ENCODE results near the gene BUD23. TPM values are rescaled to one million over a fixed set of nuclear protein-coding genes. Genes with fewer than 3 reads are reported as not detected.

BUD23 gene
- total RNA-seq, 2 experiments from 2014 or later, result 58.7 to 64.1 TPM

DNA sequence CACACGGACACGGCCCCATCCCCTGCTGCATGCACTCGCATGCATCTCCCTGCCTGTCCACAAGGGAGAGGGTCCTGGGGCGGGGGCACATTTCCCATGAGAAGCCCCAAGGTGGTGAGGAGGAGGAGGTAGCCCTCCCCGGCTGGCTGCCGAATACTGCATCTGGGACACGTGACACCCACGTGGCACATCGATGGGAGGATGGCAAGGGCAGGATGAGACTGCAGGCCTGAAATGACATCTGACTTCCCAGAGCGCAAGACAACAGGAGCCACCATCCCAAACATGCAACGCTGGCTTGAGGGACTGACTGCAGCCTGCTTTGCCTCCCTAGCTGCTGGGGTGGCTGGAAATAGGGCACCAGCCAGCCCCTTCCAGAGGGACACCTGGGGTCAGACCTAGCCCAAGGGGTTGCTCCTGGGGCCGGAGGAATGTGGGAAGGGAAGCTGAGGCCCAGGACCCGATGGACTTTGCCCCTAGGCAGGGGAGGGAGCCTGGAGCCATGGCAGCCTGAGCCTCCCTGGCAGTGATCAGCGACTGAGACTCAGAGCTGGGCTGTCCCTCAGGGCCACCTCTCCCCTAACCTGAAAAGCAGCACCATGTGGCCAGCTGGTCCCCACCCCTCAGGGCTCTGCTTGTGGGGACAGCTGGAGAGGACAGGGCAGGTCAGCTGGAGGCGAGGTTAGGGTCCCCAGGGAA is 16.1 kb downstream of the BUD23 start:
- DNase-seq (no peak), ATAC-seq (ENCODE audit: low read depth) (no peak)
- Mint-ChIP-seq H3K4me1 (peaks cover 3% of the 10 kb centered on the region), H3K36me3 (peaks cover 15% of the 10 kb centered on the region), H3K4me3 (no peak overlapping the region), H3K9me3 (no peaks in the 10 kb centered on the region), H3K27me3 (no peaks in the 10 kb centered on the region), H3K27ac (no peak overlapping the region)
- POLR2A ChIA-PET, result no interaction called here

DNA sequence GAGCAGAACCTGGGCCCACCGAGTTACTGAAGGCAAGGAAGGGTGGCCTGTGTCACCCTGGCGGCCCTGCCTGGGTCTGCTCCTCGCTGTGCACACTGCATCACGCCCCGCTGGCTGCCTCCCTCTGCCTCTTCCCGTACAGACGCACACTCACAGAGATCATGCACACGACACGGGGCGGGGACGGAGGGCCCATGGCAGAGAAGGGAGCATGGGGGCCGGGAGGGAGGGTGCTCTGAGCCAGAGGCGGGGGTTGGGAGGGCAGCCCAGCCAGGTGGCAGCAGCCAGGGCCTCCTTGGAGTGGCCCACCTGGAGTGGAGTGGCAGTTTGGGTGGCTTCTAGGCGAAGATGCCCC is 16.6 kb downstream of the BUD23 start:
- Mint-ChIP-seq H3K36me3 (peaks cover 13% of the 10 kb centered on the region), H3K27me3 (no peaks in the 10 kb centered on the region), H3K27ac (peak overlapping the region; percentile 25), H3K4me1 (peaks cover 2% of the 10 kb centered on the region), H3K4me3 (no peak overlapping the region), H3K9me3 (no peaks in the 10 kb centered on the region)
- ATAC-seq (ENCODE audit: low read depth) (no peak), DNase-seq (no peak)
- POLR2A ChIA-PET, result no interaction called here

DNA sequence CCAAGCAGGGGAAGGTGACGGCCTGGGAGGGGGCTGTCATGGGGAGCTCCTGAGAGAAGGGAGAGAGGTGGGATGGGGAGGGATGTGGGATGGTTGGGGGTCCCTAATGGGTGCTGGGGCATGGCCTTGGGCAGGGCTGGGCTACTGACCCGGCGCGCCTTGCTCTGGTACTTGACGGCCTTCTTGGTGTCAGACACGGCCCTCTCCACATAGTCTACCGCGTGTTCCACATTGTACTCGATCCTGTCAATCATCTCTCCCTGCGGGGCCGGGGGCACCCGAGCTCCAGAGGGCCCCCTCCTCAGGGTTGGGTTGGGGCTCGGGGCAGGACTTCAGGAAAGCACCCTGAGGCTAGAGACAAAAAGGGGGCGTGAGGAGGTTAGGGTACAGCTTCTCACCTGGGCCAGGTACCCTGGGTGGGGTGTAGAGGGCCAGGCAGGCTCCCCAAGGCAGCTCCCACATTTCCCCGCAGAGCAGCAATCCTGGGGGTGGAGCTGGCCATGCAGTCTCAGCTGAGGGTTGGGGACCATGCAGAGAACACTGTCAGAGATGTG is 17.3 kb downstream of the BUD23 start:
- H3K9me3 Mint-ChIP-seq, result no peaks in the 10 kb centered on the region
- H3K36me3 Mint-ChIP-seq, result peaks cover 11% of the 10 kb centered on the region
- DNase-seq (no peak), ATAC-seq (ENCODE audit: low read depth) (no peak)
- no peak overlapping the region for H3K4me3 Mint-ChIP-seq
- H3K27ac Mint-ChIP-seq, result no peak overlapping the region
- POLR2A ChIA-PET, result no interaction called here
- H3K27me3 Mint-ChIP-seq, result no peaks in the 10 kb centered on the region
- peaks cover 2% of the 10 kb centered on the region for H3K4me1 Mint-ChIP-seq

GRCh38 chr7:73701357-73701995 is 18.1 kb downstream of the BUD23 start:
- no peak overlapping the region for H3K4me3 Mint-ChIP-seq
- H3K9me3 Mint-ChIP-seq, result no peaks in the 10 kb centered on the region
- ATAC-seq (ENCODE audit: low read depth), result peak; percentile 28
- POLR2A ChIA-PET, result no interaction called here
- peaks cover 2% of the 10 kb centered on the region for H3K4me1 Mint-ChIP-seq
- H3K36me3 Mint-ChIP-seq, result peaks cover 11% of the 10 kb centered on the region
- H3K27me3 Mint-ChIP-seq, result no peaks in the 10 kb centered on the region
- no peak for DNase-seq
- no peak overlapping the region for H3K27ac Mint-ChIP-seq

- no peak for ATAC-seq (ENCODE audit: low read depth)
- Mint-ChIP-seq H3K4me3 (no peak overlapping the region), H3K27ac (no peak overlapping the region)
These were observed 18.8 kb downstream of the BUD23 start for GRCh38 chr7:73702226-73702625.

GRCh38 chr7:73702665-73703064 is 19.3 kb downstream of the BUD23 start:
- H3K9me3 Mint-ChIP-seq, result no peaks in the 10 kb centered on the region
- no peak overlapping the region for H3K4me3 Mint-ChIP-seq
- ATAC-seq (ENCODE audit: low read depth) (no peak), DNase-seq (no peak)
- H3K4me1 Mint-ChIP-seq, result peaks cover 4% of the 10 kb centered on the region
- POLR2A ChIA-PET, result interaction anchor here (1.2 kb wide), 1 partner anchor 16 kb away, joined by 4 read pairs; no protein-coding TSS in a partner anchor
- H3K27ac Mint-ChIP-seq, result no peak overlapping the region
- H3K27me3 Mint-ChIP-seq, result no peaks in the 10 kb centered on the region
- H3K36me3 Mint-ChIP-seq, result peaks cover 8% of the 10 kb centered on the region

More at GRCh38 chr7:73702226-73702625, 18.8 kb downstream of the BUD23 start:
- no peaks in the 10 kb centered on the region for H3K27me3 Mint-ChIP-seq
- H3K36me3 Mint-ChIP-seq, result peaks cover 11% of the 10 kb centered on the region
- peaks cover 4% of the 10 kb centered on the region for H3K4me1 Mint-ChIP-seq
- POLR2A ChIA-PET, result no interaction called here
- no peaks in the 10 kb centered on the region for H3K9me3 Mint-ChIP-seq
- DNase-seq, result no peak

- peaks cover 8% of the 10 kb centered on the region for H3K36me3 Mint-ChIP-seq
- POLR2A ChIA-PET, result interaction anchor here (1.2 kb wide), 1 partner anchor 15 kb away, joined by 4 read pairs; no protein-coding TSS in a partner anchor
- ATAC-seq (ENCODE audit: low read depth), result no peak
- no peaks in the 10 kb centered on the region for H3K27me3 Mint-ChIP-seq
- H3K27ac Mint-ChIP-seq, result no peak overlapping the region
- H3K4me1 Mint-ChIP-seq, result peaks cover 4% of the 10 kb centered on the region
- no peaks in the 10 kb centered on the region for H3K9me3 Mint-ChIP-seq
- no peak for DNase-seq
- no peak overlapping the region for H3K4me3 Mint-ChIP-seq
These were observed 19.8 kb downstream of the BUD23 start for GRCh38 chr7:73703225-73703624.

GRCh38 chr7:73703757-73704639 is 20.6 kb downstream of the BUD23 start:
- POLR2A ChIA-PET, result interaction anchor here (1.2 kb wide), 1 partner anchor 14 kb away, joined by 4 read pairs; no protein-coding TSS in a partner anchor
- Mint-ChIP-seq H3K27me3 (no peaks in the 10 kb centered on the region), H3K36me3 (peaks cover 6% of the 10 kb centered on the region), H3K4me1 (peaks cover 4% of the 10 kb centered on the region), H3K9me3 (no peaks in the 10 kb centered on the region), H3K4me3 (no peak overlapping the region), H3K27ac (no peak overlapping the region)
- ATAC-seq (ENCODE audit: low read depth) (peak; percentile 57), DNase-seq (peak; percentile 50)

DNA sequence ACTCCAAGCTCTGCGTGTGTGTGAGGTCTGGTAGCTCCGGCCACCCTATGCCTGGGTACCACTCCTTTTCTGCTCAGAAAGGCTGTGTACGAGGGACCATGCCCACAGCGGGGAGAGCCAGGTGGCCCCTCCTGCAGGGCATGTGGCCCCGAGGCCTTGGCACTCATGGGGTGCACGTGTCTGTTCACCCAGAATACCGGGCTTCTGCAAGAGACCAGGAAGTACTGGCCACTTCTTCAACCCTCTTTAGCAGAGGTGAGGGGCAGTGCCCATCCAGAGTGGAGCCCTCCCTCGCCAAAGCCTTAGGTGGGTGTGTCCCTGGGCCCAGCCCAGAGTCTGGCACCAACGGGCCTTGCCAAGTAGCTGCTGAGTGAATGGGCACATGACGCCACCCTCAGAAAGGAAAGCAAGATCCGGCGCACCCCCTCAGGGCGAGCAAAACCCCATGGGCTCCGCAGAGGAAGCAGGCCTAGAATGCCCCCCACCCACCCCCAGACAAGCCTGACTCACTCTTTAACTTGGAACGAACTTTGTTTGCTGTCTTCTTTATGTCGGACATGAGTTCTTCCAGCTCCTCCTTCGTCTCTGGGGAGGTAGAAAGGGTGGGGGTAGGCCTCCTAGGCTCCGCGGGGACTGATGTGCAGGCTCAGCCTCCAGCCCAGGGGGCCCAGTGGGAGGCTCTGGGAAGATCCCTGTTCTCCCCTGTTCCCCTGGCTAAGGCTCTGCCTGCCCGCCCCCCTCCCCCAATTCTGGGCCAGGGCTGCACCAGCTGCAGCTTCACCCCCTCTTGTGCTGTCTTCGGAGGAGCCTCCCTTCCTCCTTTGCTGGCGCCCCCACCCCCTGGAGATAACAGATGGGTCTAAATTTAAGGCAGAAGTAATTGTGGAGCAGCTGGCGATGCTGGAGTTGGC is 21.5 kb downstream of the BUD23 start:
- H3K4me1 Mint-ChIP-seq, result peaks cover 4% of the 10 kb centered on the region
- peaks cover 6% of the 10 kb centered on the region for H3K36me3 Mint-ChIP-seq
- H3K27ac Mint-ChIP-seq, result no peak overlapping the region
- ATAC-seq (ENCODE audit: low read depth), result no peak
- POLR2A ChIA-PET, result no interaction called here
- H3K9me3 Mint-ChIP-seq, result no peaks in the 10 kb centered on the region
- DNase-seq, result no peak
- no peaks in the 10 kb centered on the region for H3K27me3 Mint-ChIP-seq
- H3K4me3 Mint-ChIP-seq, result no peak overlapping the region

DNA sequence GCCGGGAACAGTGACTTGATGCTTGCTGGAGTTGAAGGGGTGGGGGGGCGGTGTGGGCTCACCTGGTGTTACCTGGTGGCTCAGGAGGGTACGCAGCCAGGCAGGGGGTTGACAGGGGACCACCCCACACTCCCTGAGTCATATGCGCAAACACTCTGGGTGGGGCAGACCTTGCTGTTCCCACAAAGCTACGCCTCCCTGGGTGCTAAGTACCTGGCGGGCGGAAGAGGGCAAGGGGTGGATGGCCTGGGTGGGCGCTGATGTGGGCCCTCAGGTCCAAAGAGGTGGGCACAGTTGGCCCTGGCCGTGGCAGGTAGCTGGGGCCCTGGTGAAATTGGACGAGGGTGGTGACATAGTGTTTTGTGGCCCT is 22.1 kb downstream of the BUD23 start:
- no peaks in the 10 kb centered on the region for H3K27me3 Mint-ChIP-seq
- DNase-seq, result no peak
- no peak overlapping the region for H3K27ac Mint-ChIP-seq
- H3K9me3 Mint-ChIP-seq, result no peaks in the 10 kb centered on the region
- H3K36me3 Mint-ChIP-seq, result peaks cover 6% of the 10 kb centered on the region
- POLR2A ChIA-PET, result interaction anchor here (1.7 kb wide), 1 partner anchor 12 kb away, joined by 4 read pairs; no protein-coding TSS in a partner anchor
- H3K4me3 Mint-ChIP-seq, result no peak overlapping the region
- H3K4me1 Mint-ChIP-seq, result peaks cover 4% of the 10 kb centered on the region
- no peak for ATAC-seq (ENCODE audit: low read depth)

DNA sequence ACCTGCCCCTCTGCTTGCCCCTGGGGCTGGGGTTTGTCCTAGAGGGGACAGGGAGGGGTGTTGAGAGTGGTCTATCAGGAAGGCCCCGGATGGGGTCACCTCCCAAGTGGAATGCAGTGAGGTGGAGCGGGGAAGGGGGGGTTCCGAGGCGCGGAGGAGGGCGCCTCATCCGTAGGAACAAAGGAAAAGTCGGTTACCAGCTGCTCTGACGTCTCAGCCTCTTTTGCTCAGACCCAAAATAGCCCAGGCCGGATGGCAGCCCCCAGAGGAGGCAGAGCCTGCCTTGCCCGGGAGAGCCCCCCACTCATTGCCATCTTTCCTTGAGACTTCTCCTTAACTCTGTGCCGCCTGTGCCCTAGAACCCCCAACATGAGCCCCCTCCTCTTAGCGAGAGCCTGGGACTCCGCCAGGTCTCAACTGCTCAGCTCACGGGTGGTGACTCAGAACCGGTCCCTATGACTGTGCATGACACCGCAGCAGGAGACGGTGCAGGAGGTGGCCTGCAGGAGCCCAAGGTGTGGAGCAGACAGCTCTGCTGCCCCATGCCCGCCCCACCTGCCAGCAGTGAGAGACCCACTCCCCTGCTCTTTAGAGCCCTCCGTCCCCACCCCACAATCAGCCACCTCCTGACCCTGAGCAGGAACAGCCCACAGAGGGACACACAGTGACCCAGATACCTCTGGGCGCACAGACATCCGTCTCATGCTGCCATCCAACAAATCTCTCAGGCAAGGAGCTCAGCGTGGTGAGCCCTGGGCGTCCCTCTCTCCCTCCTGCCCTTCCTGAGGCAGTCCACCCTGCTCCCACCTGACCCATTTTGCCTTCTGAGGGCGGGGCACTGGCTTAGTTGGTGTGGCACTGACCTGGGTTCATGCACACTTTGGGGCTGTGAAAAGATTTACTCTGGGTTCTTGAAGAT is 23.0 kb downstream of the BUD23 start:
- Mint-ChIP-seq H3K27ac (no peak overlapping the region), H3K36me3 (peaks cover 6% of the 10 kb centered on the region), H3K9me3 (no peaks in the 10 kb centered on the region), H3K27me3 (no peaks in the 10 kb centered on the region), H3K4me1 (peaks cover 7% of the 10 kb centered on the region), H3K4me3 (no peak overlapping the region)
- DNase-seq, result no peak
- ATAC-seq (ENCODE audit: low read depth), result no peak
- POLR2A ChIA-PET, result interaction anchor here (0.6 to 1.7 kb wide), 3 partner anchors 11 to 102 kb away, joined by 4 to 6 read pairs (median 6); no protein-coding TSS in a partner anchor
